GM11168 (cell line): ENCODE results near the gene MAGI2.
"Not testable (repeated sequence)": the region's sequence is repeated elsewhere in the genome, so short reads cannot be mapped to it uniquely, and the experiment has no call there.

Experiments
- in situ Hi-C: fragments of 300-500 bp; cut with MboI; formaldehyde crosslinking; loops from one replicate; pipeline ENCODE4 v1.12.0; 2022; ENCODE audit warnings: low sequenced_read_pairs; ENCODE audit not compliant: unreplicated experiment

The MAGI2 gene

DNA sequence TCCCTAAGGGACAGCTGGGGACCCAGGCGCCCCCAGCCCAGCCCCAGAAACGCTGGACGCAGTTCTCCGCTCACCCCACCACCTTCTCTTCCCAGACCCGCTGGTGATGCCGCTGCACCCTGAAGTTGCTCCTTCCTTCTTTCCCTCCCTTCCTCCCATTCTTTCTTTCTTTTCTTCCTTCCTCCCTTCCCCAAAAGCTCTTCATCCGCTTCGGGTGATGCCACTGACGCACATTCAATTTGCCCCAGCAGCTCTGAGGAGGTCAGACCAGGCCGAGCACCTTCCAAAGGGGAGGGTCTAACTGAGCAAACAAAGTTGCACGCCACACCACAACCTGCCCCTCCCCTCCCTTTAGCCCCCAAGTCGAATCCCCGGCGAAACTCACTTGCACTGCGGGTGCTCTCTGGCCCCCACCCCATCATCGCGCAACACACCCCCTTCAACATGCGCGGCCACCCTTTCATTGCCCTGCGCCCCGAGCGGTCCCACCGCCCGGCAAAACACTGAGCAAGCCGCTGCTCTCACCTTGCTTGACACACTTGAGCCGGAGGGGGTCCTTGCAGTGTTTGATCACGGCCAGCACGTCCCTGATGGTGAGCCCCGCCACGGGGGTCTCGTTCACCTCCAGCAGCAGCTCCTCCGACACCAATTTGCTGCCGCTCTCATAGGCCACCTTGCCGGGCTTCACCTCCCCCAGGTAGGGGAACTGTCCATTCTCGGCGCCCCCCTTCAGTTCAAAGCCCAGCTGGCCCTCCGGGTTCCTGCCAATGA lies 787 bp downstream of the MAGI2 start:
- in situ Hi-C loops = no loop called here

DNA sequence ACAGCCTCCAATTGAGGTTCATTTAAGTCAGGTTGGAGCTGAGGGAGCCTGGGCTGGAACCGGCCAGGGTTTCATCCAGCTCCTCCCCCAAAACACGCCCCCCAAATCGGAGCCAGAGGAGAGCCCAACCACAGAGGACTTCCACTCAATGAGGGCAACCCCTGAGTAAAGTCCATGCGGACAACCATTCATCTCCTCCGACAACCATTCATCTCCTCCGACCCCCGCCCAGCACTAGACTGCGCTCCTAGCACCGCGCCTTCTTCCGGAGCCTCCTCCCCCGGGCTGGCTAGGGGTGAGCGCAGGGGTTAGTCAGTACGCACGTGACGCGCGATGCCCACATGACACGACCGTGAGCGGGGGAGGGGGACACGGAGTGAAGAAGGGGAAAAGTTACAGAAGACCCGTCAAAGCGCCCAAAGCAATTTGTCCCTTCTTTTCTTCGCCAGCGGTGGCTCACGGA lies 1.4 kb downstream of the MAGI2 start:
- in situ Hi-C loops = no loop called here

DNA sequence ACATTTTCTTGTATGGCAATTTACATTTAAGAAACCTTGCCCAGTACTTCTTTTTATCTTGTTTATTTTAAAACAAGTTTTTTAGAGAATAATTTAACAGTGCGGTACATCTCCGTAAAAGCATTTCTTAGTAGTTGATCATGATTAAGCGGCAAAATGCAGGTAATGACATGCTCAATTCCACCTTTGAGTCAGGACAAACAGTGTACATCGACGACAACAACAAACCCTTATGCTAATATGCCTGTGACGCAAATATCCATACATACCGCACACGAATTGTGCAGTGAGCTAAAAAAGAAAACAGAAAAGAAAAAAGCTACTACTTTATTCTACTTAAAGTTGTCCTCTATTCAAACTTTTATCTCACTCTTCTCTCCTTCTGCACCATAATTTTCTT lies 1.9 kb downstream of the MAGI2 start:
- in situ Hi-C loops = no loop called here

DNA sequence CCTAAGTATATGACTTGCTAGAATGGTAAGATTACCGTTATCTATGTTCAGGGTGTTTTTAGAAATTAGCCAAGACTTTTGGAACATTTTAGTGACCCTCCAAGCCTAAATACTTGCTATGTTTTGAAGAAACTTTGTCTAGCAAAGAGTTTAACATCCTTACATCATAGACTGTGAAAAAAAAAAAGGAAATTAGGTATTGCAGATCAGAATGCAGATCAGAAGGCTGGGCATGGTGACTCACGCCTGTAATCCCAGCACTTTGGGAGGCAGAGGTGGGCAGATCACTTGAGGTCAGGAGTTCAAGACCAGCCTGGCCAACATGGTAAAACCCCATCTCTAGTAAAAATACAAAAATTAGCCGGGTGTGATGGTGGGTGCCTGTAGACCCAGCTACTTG lies 10.7 kb downstream of the MAGI2 start:
- in situ Hi-C loops = not testable (repeated sequence)

DNA sequence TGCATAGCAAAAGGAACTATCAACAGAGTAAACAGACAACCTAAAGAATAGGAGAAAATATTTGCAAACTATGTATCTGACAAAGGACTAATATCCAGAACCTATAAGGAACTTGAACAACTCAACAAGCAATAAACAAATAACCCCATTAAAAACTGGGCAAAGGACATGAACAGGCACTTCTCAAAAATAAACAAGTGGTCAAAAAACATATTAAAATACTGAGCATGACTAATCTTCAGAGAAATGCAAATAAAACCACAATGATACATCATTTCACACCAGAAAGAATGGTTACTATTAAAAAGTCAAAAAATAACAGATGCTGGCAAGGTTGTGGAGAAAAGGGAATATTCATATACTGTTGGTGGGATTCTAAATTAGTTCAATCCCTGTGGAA lies 17.1 kb downstream of the MAGI2 start:
- in situ Hi-C loops = no loop called here

DNA sequence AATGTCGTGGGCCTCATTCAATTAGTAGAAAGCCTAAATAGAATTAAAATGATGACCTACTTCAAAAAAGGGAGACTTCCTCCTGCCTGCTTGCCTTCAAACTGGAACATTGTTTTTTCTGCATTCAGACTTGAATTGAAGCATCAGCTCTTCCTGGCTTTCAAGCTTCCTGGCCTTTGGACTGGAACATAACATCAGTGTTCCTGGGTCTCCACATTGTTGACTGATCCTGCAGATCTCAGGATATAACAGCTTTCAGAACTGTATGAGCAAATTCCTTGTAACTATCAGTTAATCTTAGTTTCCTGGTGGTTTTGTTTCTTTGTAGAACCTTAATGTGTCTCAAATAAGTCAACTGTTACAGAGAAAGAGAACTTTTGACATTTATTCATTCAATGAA lies 18.6 kb downstream of the MAGI2 start:
- in situ Hi-C loops = no loop called here

DNA sequence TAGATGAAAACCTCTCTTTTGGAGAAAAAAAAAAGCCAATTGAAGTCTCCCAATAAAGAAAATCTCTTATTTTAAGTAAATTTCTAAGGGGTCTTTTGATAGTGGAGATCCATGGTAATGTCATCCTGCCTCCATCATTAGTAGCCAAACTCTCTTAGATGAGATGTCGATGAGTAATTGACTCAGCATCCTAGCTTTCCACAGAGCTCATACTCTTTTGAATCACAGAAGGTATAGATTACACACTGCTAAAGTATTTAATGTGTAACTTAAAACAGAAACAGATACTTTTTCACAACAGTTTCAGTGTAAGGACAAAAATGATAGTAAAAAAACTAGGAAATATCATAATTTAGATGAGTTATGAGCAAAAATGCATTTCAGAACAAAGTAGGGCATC lies 19.4 kb downstream of the MAGI2 start:
- in situ Hi-C loops = no loop called here

DNA sequence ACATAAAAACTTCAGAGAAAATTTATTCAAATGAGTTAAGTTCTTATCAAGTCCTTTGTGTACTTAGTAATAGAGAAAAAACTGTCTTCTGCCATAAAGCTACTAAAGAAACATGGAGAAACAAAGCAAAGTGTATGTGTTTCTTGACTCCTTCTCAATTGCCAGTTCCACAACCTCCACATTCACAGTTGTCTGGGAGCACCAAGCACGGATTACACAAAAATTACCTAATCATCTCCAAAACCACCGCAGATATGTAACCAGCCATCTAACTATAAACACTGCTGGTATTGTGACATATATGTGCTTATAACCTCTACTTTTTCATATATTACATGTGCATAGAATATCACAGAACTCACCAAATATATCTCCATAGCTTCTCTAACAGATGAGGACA lies 23.1 kb downstream of the MAGI2 start:
- in situ Hi-C loops = no loop called here

DNA sequence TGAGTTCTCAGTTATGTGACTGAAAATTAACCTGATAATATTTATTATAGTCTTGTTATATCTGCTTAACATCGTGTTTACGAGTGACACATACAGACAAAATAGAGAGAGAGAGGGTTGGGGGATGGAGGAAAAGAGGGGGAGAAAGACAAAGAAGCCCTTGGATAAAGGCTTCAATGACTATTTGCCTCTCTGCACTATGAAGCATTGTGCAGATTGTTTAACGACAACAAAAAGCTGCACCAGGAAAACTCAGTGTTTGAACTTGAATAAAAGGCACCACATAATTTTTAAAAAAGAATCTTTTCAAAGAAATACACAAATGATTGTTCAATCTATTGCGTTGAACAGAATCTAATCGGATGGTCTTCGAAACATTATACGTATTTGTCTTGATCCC lies 27.8 kb downstream of the MAGI2 start:
- in situ Hi-C loops = no loop called here

DNA sequence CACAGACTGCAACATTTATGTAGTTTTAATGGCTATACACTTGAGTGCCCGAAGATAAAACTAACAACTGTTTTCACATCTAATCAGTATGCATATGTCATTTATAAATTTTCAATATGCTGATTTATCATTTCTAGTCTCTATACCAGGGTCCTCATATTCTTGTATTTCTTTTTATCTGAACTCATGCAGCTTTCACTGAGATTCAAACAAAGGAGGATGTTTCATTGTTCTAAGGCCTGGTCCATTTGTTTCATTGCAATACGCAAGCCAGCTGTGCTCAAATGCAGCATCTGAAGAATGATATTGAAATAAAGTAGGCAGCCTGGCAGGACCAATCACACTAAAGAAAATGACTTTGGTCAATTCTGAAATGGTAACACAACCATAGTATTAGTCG lies 31.7 kb downstream of the MAGI2 start:
- in situ Hi-C loops = no loop called here

DNA sequence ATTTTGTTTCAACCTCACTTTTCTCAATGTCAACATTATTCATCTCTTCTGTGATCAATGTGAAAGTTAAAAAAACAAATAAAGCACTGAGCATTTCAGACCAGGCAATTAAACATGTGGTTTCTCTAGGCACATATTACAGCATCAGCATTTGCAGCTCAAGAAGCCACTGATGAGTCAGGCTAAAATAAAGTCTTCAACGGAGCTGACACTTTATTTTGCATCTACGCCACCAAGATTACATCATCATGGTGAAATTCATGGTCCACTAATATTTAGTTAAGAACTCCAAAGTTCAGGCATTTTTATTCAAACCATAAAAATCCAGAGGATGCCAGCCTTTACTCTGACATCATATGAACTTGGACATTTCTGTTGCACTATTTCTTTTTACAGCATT lies 33.0 kb downstream of the MAGI2 start:
- in situ Hi-C loops = no loop called here

DNA sequence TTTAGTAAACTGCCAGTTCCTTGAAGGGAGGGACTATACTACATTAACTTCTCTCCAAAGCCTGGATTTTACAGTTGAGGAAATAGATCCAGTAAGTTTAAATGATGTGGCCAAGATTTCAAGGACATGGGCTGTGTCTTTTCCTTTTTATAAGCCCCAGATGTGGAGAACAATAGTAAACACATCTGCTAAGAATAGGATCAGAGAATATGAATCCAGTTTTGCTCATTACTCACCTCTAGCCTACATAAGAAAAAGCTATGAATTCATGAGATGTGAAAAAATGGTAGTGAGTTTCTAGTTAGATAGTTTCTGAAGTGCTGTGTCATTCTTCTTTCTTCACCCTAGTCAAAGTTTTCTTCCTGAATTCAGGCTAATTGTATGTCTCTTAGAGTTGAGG lies 38.6 kb downstream of the MAGI2 start:
- in situ Hi-C loops = no loop called here

DNA sequence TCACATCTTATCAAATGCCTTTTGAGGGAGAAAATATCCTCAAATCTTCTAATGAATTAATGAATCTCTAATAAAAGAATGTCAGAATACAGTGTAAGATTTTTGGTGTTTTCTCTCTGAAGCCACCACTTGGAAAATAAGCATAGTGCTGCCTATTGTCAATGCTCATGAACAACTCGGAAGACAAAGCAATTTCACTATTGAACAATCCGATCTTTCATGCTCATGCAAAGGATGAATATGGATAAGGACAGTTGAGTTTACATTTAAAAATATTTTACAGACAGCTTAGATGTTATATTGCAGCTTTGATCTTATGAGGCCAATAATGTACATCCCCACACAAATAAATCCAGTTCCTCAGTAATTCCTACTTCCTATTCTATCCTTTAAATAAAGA lies 40.6 kb downstream of the MAGI2 start:
- in situ Hi-C loops = no loop called here

DNA sequence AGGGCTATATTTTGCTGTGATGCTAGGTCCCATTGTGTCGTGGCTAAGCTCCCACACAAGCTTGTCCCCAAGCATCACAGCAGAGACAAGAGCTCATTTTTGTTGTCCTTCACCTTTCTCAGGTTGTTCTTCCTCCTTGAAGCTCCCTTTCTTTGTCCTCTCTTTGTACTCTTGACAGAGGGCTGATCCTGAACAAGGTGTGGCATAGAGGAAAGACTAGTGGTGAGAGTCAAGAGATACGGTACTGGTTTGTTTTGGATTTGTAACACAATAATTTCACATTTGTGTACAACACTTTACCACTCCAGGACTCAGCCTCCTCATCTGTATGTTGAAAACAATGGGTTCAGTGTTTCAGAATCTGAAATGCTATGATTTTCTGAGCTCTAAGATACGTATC lies 41.0 kb downstream of the MAGI2 start:
- in situ Hi-C loops = no loop called here

DNA sequence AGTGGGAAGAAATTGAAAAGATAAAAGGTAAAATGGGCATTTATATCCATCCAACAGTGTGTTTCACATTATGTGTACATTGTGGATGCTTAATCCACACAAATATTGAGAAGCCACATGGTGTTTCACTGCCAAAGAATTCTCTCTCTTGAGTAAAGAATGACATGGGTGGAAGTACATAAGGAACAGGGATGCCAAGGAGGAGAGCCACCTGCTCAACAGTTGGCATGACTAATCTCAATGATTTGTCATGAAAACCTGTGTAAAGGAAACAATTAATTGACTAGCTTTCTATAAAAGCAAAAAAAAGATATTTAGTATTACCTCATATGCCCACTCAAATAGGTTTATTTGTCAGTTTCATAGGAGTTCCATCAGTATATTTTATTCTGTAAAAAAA lies 43.1 kb downstream of the MAGI2 start:
- in situ Hi-C loops = no loop called here

DNA sequence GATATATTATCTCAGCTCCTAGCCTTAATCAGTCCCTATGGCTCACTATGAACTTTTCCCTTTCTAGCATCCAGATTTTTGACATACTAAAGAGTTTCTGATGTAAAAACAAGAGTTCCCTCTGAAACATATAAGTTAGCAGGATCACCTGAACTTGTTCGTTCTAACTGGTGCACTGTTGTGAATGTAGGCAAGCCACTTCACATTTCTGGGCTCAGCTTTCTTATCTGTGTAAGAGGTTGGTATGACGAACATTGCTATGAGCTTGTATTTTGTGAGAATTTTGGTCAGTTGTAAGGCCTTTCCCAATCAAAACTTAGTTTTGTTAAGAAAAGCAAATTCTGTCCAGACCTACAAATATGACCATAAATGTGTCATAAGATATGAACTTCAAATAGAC lies 46.1 kb downstream of the MAGI2 start:
- in situ Hi-C loops = no loop called here

DNA sequence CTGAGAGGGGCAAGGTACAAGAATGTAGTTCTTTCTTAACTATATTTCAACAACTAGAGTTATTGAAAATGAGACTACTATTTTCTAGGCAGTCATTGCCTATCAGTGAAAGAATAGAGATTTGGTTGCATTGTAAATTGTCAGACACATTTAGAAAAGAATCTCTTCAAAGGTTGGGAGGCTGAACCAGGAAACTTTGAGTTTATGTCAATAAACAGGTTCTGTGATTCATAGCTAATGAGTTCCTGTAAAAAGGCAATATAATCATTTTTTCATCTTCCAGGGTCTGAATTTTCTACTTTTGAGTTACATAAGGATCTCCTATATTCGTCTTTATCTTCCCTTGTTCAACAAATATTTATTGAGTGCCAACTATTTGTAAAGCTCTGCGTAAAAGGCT lies 47.1 kb downstream of the MAGI2 start:
- in situ Hi-C loops = no loop called here

DNA sequence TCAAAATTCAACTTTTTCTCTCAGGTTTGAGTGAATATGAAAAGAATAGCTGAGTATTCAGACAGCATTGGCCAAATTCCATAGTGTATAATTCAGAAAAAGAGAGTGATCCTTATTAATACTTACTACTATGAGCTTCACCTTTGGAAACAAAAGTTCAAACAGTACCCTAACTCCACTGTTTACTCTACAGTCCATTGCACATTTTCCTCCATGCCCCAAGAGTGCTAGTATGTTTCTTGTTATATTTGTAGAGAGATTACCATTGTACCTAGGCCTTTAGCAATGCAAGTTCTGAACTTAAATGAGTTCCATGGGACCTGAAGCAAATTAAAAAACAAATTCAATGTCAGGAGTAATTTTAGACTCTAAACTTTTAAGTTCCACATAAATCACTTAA lies 48.1 kb downstream of the MAGI2 start:
- in situ Hi-C loops = no loop called here

DNA sequence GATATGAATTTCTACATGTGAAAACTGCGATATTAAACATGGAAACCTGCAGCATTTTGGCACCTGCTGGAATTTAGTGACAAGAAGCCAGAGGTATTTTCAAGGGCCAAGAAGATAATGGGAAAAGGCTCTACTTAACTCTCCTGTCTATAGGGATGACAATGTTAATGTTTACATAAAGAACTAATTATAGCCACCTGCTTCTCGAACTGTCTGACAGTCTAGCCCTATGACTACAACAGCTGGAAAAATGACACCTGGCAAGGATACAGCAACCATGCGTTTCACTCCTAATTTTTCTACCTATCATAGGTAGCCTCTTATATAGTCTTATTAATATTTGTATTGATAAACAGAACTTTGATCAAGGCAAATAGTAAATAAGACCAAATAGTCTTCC lies 49.6 kb downstream of the MAGI2 start:
- in situ Hi-C loops = no loop called here

DNA sequence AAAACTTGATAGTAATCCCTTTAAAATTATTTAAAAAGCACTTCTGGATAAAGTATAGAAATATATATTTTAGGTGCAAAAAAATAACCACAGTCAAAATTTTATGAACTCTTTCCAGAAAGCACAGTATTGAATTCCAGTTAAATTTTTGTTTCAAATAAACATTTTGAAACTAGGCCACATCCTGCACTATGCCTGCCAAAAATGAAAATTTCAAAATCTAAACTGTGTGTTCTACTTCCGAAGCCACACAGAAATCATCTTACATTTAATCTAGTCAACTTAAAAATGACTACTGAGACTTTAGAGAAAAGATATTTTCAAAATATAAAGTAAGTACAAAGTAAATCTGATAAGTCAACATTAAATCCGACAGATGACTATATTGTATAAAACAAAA lies 50.0 kb downstream of the MAGI2 start:
- in situ Hi-C loops = no loop called here

DNA sequence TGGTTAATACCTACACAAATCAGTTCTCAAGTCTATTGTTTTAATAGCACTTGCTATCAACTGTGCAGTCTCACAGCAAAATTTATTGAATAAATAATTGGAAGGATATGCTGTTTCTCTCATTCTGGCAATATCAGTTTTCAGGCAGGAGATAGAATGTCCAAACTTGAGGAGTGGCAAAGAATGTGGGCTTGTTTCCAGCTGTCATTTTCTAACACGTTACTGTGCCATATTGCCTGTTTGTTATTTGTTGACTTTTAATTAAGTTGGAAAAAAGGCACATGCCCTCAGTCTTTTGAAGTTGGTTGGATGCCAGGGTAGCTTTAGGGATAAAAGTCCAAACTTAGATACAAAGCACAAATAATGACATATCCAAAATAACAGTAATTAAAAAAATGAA lies 52.2 kb downstream of the MAGI2 start:
- in situ Hi-C loops = no loop called here

DNA sequence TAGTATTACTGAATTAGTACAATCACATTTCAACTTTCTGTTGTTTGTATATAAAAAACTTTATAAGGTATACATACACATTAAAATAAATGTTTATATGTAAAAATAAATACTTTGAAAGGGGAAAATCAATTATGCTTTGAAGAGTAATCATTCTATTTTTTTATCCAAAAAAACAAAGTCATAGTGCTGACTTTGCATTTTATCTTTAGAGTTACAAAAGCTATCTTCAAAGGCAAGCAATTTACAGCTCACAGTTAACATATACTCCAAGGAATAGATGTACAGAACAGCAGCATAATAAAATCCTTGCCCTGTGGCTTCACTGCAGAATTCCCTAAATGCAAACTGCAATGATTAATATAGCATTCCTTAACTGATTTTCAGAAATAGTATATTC lies 53.2 kb downstream of the MAGI2 start:
- in situ Hi-C loops = no loop called here
